Mononuclear cell (primary cell): Measurements from ENCODE around the gene SDK2. TPM values are rescaled to one million over a fixed set of nuclear protein-coding genes. Genes with fewer than 3 reads are reported as not detected.

Source experiments
- H3K27me3 ChIP-seq: 2 replicates; pipeline ENCODE4 v1.6.0; 2011; ENCODE audit warnings: low read length, control low read depth; ENCODE audit not compliant: insufficient read depth
- H3K4me1 ChIP-seq: 2 replicates; pipeline ENCODE4 v1.5.1; 2011; ENCODE audit warnings: mild to moderate bottlenecking, low read length, control low read depth; ENCODE audit not compliant: insufficient read depth
- H3K4me3 ChIP-seq: 2 replicates; pipeline ENCODE4 v1.5.1; 2011; ENCODE audit warnings: mild to moderate bottlenecking, low read length, moderate library complexity
- H3K9me3 ChIP-seq: 2 replicates; pipeline ENCODE4 v1.5.1; 2011; ENCODE audit warnings: low read depth, mild to moderate bottlenecking, control low read depth, low read length
- total RNA-seq: library from RNA; depleted of rRNA; stranded (reverse); fragments of >200 nt; gene quantifications from one replicate; pipeline ENCODE4 v1.2.3, GENCODE V29; 2012

SDK2 gene
- total RNA-seq, 1 donor = 2.0 TPM

GRCh38 chr17:73630965-73631595 is 13.2 kb downstream of the SDK2 start:
- H3K27me3 ChIP-seq = no peaks in the 10 kb centered on the region
- H3K4me3 ChIP-seq = no peak overlapping the region
- no peaks in the 10 kb centered on the region for H3K4me1 ChIP-seq

GRCh38 chr17:73630531-73630930 is 13.7 kb downstream of the SDK2 start:
- Histone ChIP-seq H3K4me3 (no peak overlapping the region), H3K4me1 (no peaks in the 10 kb centered on the region)

More at GRCh38 chr17:73630965-73631595, 13.2 kb downstream of the SDK2 start:
- H3K9me3 ChIP-seq = no peaks in the 10 kb centered on the region

GRCh38 chr17:73628642-73629552 is 15.3 kb downstream of the SDK2 start:
- H3K4me1 ChIP-seq = no peaks in the 10 kb centered on the region
- H3K9me3 ChIP-seq = no peaks in the 10 kb centered on the region
- no peaks in the 10 kb centered on the region for H3K27me3 ChIP-seq
- no peak overlapping the region for H3K4me3 ChIP-seq

More at GRCh38 chr17:73630531-73630930, 13.7 kb downstream of the SDK2 start:
- no peaks in the 10 kb centered on the region for H3K27me3 ChIP-seq
- no peaks in the 10 kb centered on the region for H3K9me3 ChIP-seq

GRCh38 chr17:73625991-73626673 is 18.1 kb downstream of the SDK2 start:
- Histone ChIP-seq H3K4me1 (no peaks in the 10 kb centered on the region), H3K27me3 (no peaks in the 10 kb centered on the region), H3K4me3 (no peak overlapping the region), H3K9me3 (no peaks in the 10 kb centered on the region)

GRCh38 chr17:73625006-73625405 is 19.2 kb downstream of the SDK2 start:
- Histone ChIP-seq H3K27me3 (no peaks in the 10 kb centered on the region), H3K9me3 (no peaks in the 10 kb centered on the region), H3K4me1 (no peaks in the 10 kb centered on the region)

GRCh38 chr17:73624496-73624988 is 19.7 kb downstream of the SDK2 start:
- Histone ChIP-seq H3K9me3 (no peaks in the 10 kb centered on the region), H3K27me3 (no peaks in the 10 kb centered on the region), H3K4me3 (no peak overlapping the region), H3K4me1 (no peaks in the 10 kb centered on the region)

More at GRCh38 chr17:73625006-73625405, 19.2 kb downstream of the SDK2 start:
- H3K4me3 ChIP-seq = no peak overlapping the region

GRCh38 chr17:73623818-73624217 is 20.4 kb downstream of the SDK2 start:
- no peaks in the 10 kb centered on the region for H3K27me3 ChIP-seq

GRCh38 chr17:73623247-73623646 is 21.0 kb downstream of the SDK2 start:
- Histone ChIP-seq H3K4me3 (no peak overlapping the region), H3K9me3 (no peaks in the 10 kb centered on the region), H3K27me3 (no peaks in the 10 kb centered on the region), H3K4me1 (no peaks in the 10 kb centered on the region)

More at GRCh38 chr17:73623818-73624217, 20.4 kb downstream of the SDK2 start:
- Histone ChIP-seq H3K9me3 (no peaks in the 10 kb centered on the region), H3K4me1 (no peaks in the 10 kb centered on the region), H3K4me3 (no peak overlapping the region)

- H3K4me1 ChIP-seq = no peaks in the 10 kb centered on the region
- no peaks in the 10 kb centered on the region for H3K27me3 ChIP-seq
- H3K4me3 ChIP-seq = no peak overlapping the region
- H3K9me3 ChIP-seq = no peaks in the 10 kb centered on the region
These were observed 21.9 kb downstream of the SDK2 start for GRCh38 chr17:73622381-73622780.

- Histone ChIP-seq H3K9me3 (no peaks in the 10 kb centered on the region), H3K4me1 (no peaks in the 10 kb centered on the region), H3K27me3 (no peaks in the 10 kb centered on the region), H3K4me3 (no peak overlapping the region)
These were observed 22.6 kb downstream of the SDK2 start for GRCh38 chr17:73621685-73622084.

GRCh38 chr17:73620414-73620813 is 23.8 kb downstream of the SDK2 start:
- no peak overlapping the region for H3K4me3 ChIP-seq
- H3K27me3 ChIP-seq = no peaks in the 10 kb centered on the region
- H3K4me1 ChIP-seq = no peaks in the 10 kb centered on the region
- no peaks in the 10 kb centered on the region for H3K9me3 ChIP-seq

- no peaks in the 10 kb centered on the region for H3K9me3 ChIP-seq
- H3K27me3 ChIP-seq = no peaks in the 10 kb centered on the region
- H3K4me1 ChIP-seq = no peaks in the 10 kb centered on the region
- H3K4me3 ChIP-seq = no peak overlapping the region
These were observed 26.7 kb downstream of the SDK2 start for GRCh38 chr17:73617501-73617900.

GRCh38 chr17:73616873-73617404 is 27.3 kb downstream of the SDK2 start:
- no peaks in the 10 kb centered on the region for H3K9me3 ChIP-seq
- H3K27me3 ChIP-seq = no peaks in the 10 kb centered on the region
- no peak overlapping the region for H3K4me3 ChIP-seq
- H3K4me1 ChIP-seq = no peaks in the 10 kb centered on the region

- Histone ChIP-seq H3K4me3 (no peak overlapping the region), H3K9me3 (no peaks in the 10 kb centered on the region), H3K27me3 (no peaks in the 10 kb centered on the region), H3K4me1 (no peaks in the 10 kb centered on the region)
These were observed 27.9 kb downstream of the SDK2 start for GRCh38 chr17:73616120-73616872.
